ENCODE results near the gene CRYBG2.

DNA sequence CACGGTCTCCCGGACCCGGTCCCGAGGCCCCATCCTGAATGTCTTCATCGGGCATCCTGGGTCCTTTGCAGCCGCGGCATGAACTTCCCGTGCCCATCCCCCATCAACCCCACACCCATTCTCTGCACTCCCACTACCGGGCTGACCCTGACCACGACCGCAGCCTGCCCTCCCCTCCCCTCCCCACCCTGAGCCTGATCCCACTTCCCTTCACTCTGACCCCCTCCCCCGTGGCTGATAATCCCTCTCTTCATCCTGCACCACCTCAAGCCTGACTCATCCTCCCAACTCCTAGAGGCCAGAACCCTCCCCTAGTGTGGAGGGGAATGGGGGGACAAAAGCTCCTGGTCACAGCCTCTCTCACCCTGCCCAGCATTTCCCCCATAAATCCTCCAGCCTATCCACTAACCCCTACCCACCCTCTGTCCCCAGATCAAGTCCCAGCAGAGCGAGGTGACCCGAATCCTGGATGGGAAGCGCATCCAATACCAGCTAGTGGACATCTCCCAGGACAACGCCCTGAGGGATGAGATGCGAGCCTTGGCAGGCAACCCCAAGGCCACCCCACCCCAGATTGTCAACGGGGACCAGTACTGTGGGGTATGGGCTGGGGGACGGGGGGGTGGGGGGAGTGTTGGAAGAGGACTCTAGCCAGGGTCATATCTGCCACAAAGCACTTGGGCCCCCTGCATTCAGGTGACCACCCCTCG, 73.4 kb downstream of the CRYBG2 start:
- TF ChIP-seq CTCF (IDR thresholded peaks at IDR 0.05) (no peak), EZH2 (IDR thresholded peaks at IDR 0.05) (no peak)

All from neural progenitor cell (in vitro differentiated cells).